ENCODE data around the gene KRT7.
"Not testable (repeated sequence)": the region's sequence is repeated elsewhere in the genome, so short reads cannot be mapped to it uniquely, and the experiment has no call there.

KRT7 gene

GRCh38 chr12:52284562-52285171 is 51.6 kb downstream of the KRT7 start:
- Histone ChIP-seq H3K27me3 (ENCODE audit: low read length) (no peaks in the 10 kb centered on the region), H3K79me2 (ENCODE audit: insufficient read depth, low read length) (no peaks in the 10 kb centered on the region), H3K9me2 (replicated peaks; ENCODE audit: insufficient read depth, low read length) (no peaks in the 10 kb centered on the region), H3K4me2 (ENCODE audit: low read depth, low read length, poor library complexity, severe bottlenecking) (no peak overlapping the region), H3K4me3 (ENCODE audit: insufficient read depth, low read length, poor library complexity, severe bottlenecking) (no peak overlapping the region), H3K36me3 (ENCODE audit: low read length) (no peaks in the 10 kb centered on the region), H4K20me1 (ENCODE audit: low read depth, low read length) (no peaks in the 10 kb centered on the region), H3K9me3 (ENCODE audit: insufficient read depth, low read length) (no peaks in the 10 kb centered on the region), H3K27ac (ENCODE audit: low read depth, low read length) (no peak overlapping the region), H3K9ac (ENCODE audit: low read length) (no peak overlapping the region), H2AFZ (ENCODE audit: low read depth, low read length, severe bottlenecking) (no peak overlapping the region), H3F3A (ENCODE audit: insufficient read depth) (no peaks in the 10 kb centered on the region)
- TF ChIP-seq CTCF (IDR thresholded peaks at IDR 0.05; ENCODE audit: insufficient read depth, low read length, poor library complexity, severe bottlenecking) (no peak), EZH2phosphoT487 (conservative IDR thresholded peaks at IDR 0.05; ENCODE audit: low read length) (no peak)

GRCh38 chr12:52285172-52285745 is 52.2 kb downstream of the KRT7 start:
- Histone ChIP-seq H3F3A (ENCODE audit: insufficient read depth) (no peaks in the 10 kb centered on the region), H3K9ac (ENCODE audit: low read length) (no peak overlapping the region), H3K9me2 (replicated peaks; ENCODE audit: insufficient read depth, low read length) (no peaks in the 10 kb centered on the region), H3K79me2 (ENCODE audit: insufficient read depth, low read length) (no peaks in the 10 kb centered on the region), H3K4me2 (ENCODE audit: low read depth, low read length, poor library complexity, severe bottlenecking) (no peak overlapping the region), H3K4me3 (ENCODE audit: insufficient read depth, low read length, poor library complexity, severe bottlenecking) (no peak overlapping the region), H3K27ac (ENCODE audit: low read depth, low read length) (no peak overlapping the region), H2AFZ (ENCODE audit: low read depth, low read length, severe bottlenecking) (no peak overlapping the region), H3K36me3 (ENCODE audit: low read length) (no peaks in the 10 kb centered on the region), H3K9me3 (ENCODE audit: insufficient read depth, low read length) (no peaks in the 10 kb centered on the region), H4K20me1 (ENCODE audit: low read depth, low read length) (no peaks in the 10 kb centered on the region), H3K27me3 (ENCODE audit: low read length) (no peaks in the 10 kb centered on the region)
- no peak for TF ChIP-seq CTCF (IDR thresholded peaks at IDR 0.05; ENCODE audit: insufficient read depth, low read length, poor library complexity, severe bottlenecking)
- TF ChIP-seq EZH2phosphoT487 (conservative IDR thresholded peaks at IDR 0.05; ENCODE audit: low read length) = no peak

- TF ChIP-seq CTCF (IDR thresholded peaks at IDR 0.05; ENCODE audit: insufficient read depth, low read length, poor library complexity, severe bottlenecking) = no peak
- TF ChIP-seq EZH2phosphoT487 (conservative IDR thresholded peaks at IDR 0.05; ENCODE audit: low read length) = no peak
- Histone ChIP-seq H3F3A (ENCODE audit: insufficient read depth) (no peaks in the 10 kb centered on the region), H3K4me3 (ENCODE audit: insufficient read depth, low read length, poor library complexity, severe bottlenecking) (no peak overlapping the region), H3K27me3 (ENCODE audit: low read length) (no peaks in the 10 kb centered on the region), H3K27ac (ENCODE audit: low read depth, low read length) (no peak overlapping the region), H4K20me1 (ENCODE audit: low read depth, low read length) (no peaks in the 10 kb centered on the region), H3K4me2 (ENCODE audit: low read depth, low read length, poor library complexity, severe bottlenecking) (no peak overlapping the region), H3K36me3 (ENCODE audit: low read length) (no peaks in the 10 kb centered on the region), H3K9ac (ENCODE audit: low read length) (no peak overlapping the region), H3K79me2 (ENCODE audit: insufficient read depth, low read length) (no peaks in the 10 kb centered on the region), H2AFZ (ENCODE audit: low read depth, low read length, severe bottlenecking) (no peak overlapping the region), H3K9me2 (replicated peaks; ENCODE audit: insufficient read depth, low read length) (no peaks in the 10 kb centered on the region), H3K9me3 (ENCODE audit: insufficient read depth, low read length) (no peaks in the 10 kb centered on the region)
Observed at GRCh38 chr12:52285851-52286530, 52.9 kb downstream of the KRT7 start.

GRCh38 chr12:52286857-52287785 is 54.1 kb downstream of the KRT7 start:
- not testable (repeated sequence) for H3K27ac ChIP-seq (ENCODE audit: low read depth, low read length); H3K9ac ChIP-seq (ENCODE audit: low read length)

More at GRCh38 chr12:52286857-52287785, 54.1 kb downstream of the KRT7 start:
- not testable (repeated sequence) for H3F3A ChIP-seq (ENCODE audit: insufficient read depth); H3K4me2 ChIP-seq (ENCODE audit: low read depth, low read length, poor library complexity, severe bottlenecking); H4K20me1 ChIP-seq (ENCODE audit: low read depth, low read length); H3K36me3 ChIP-seq (ENCODE audit: low read length); H2AFZ ChIP-seq (ENCODE audit: low read depth, low read length, severe bottlenecking); H3K4me3 ChIP-seq (ENCODE audit: insufficient read depth, low read length, poor library complexity, severe bottlenecking); H3K9me3 ChIP-seq (ENCODE audit: insufficient read depth, low read length); H3K79me2 ChIP-seq (ENCODE audit: insufficient read depth, low read length); H3K27me3 ChIP-seq (ENCODE audit: low read length); H3K9me2 ChIP-seq (replicated peaks; ENCODE audit: insufficient read depth, low read length)
